SK-N-SH (cell line): ENCODE measurements around the gene MAN2B1.

Experiments used
- CTCF ChIP-seq: fragments of 200-600 bp; sonication (generic); IDR thresholded peaks from 2 replicates; pipeline ENCODE4 v1.6.1; 2017; ENCODE audit warnings: antibody characterized with exemption, mild to moderate bottlenecking, moderate library complexity
- EP300 ChIP-seq, 2 experiments: IDR thresholded peaks; 2 replicates each; pipeline versions ENCODE4 v1.4.0 to v1.6.1; 2012; ENCODE audit warnings: borderline replicate concordance in 1 of 2, low read depth in 1 of 2, low read length in 1 of 2
- EZH2phosphoT487 ChIP-seq: fragments of 200-600 bp; sonication (generic); IDR thresholded peaks from 2 replicates; pipeline ENCODE4 v1.6.1; 2017; ENCODE audit warnings: low read depth, mixed run types, mild to moderate bottlenecking, antibody characterized with exemption, moderate library complexity, borderline replicate concordance
- FOXJ3 ChIP-seq: sonication (generic); formaldehyde crosslinking; IDR thresholded peaks from 2 replicates; pipeline ENCODE4 v1.5.1; 2020; ENCODE audit warnings: mild to moderate bottlenecking, missing genetic modification reagents
- FOXM1 ChIP-seq: IDR thresholded peaks from 2 replicates; pipeline ENCODE4 v1.4.0; 2012; ENCODE audit warnings: low read depth, mild to moderate bottlenecking
- GATA2 ChIP-seq: sonication (generic); formaldehyde crosslinking; IDR thresholded peaks from 2 replicates; pipeline ENCODE4 v1.5.0; 2020; ENCODE audit warnings: mild to moderate bottlenecking, missing genetic modification reagents
- NRF1 ChIP-seq: IDR thresholded peaks from 2 replicates; pipeline ENCODE4 v1.6.1; 2012; ENCODE audit warnings: low read depth, mild to moderate bottlenecking, low read length
- POLR2AphosphoS5 ChIP-seq: IDR thresholded peaks from 2 replicates; pipeline ENCODE4 v1.6.1; 2012; ENCODE audit warnings: low read depth, low read length
- RCOR1 ChIP-seq: fragments of 150-350 bp; IDR thresholded peaks from 2 replicates; pipeline ENCODE4 v1.6.1; 2017; ENCODE audit warnings: antibody characterized with exemption, low read length
- REST ChIP-seq: IDR thresholded peaks from 2 replicates; pipeline ENCODE4 v1.6.1; 2012; ENCODE audit warnings: mild to moderate bottlenecking, low read depth, low read length, moderate library complexity
- RFX5 ChIP-seq: IDR thresholded peaks from 2 replicates; pipeline ENCODE4 v1.6.1; 2012; ENCODE audit warnings: mild to moderate bottlenecking, improper control_type of control experiment, low read length
- TCF12 ChIP-seq: IDR thresholded peaks from 2 replicates; pipeline ENCODE4 v1.4.0; 2012
- USF2 ChIP-seq: fragments of 150-350 bp; IDR thresholded peaks from 2 replicates; pipeline ENCODE4 v1.6.1; 2017; ENCODE audit warnings: antibody characterized with exemption, low read length, low read depth, borderline replicate concordance
- YY1 ChIP-seq: IDR thresholded peaks from 2 replicates; pipeline ENCODE4 v1.4.0; 2012; ENCODE audit warnings: low read depth, mild to moderate bottlenecking

GRCh38 chr19:12706332-12706718 lies 39.8 kb upstream of the MAN2B1 start:
- no peak for TF ChIP-seq CTCF
- TF ChIP-seq RFX5 = no peak
- TF ChIP-seq RCOR1 = no peak
- TF ChIP-seq YY1 = no peak
- TF ChIP-seq EP300 (IDR thresholded peaks at IDR 0.05; ENCODE audit: borderline replicate concordance in 1 of 2, low read depth in 1 of 2, low read length in 1 of 2) = no peak
- TF ChIP-seq FOXJ3 (CRISPR knock-in tag) = no peak
- TF ChIP-seq TCF12 = no peak
- TF ChIP-seq NRF1 = no peak
- no peak for TF ChIP-seq REST
- TF ChIP-seq GATA2 (CRISPR knock-in tag) = no peak
- 0 out of 2 replicates have a peak, but pooled peaks have one; percentile 7 for TF ChIP-seq POLR2AphosphoS5
- TF ChIP-seq FOXM1 = no peak
- TF ChIP-seq EZH2phosphoT487 = no peak
- TF ChIP-seq USF2 = no peak
